NCI-H460 (cell line): ENCODE data around the gene FBXO5. TPM values are rescaled to one million over a fixed set of nuclear protein-coding genes. Genes with fewer than 3 reads are reported as not detected.
A peak's percentile ranks its signal among the peaks of the same experiment; 100 is the strongest.
"Not testable (repeated sequence)": the region's sequence is repeated elsewhere in the genome, so short reads cannot be mapped to it uniquely, and the experiment has no call there.

Experiments used
- DNase-seq: peaks from one replicate; pipeline ENCODE4 v3.0.0-alpha.2; 2016; ENCODE audit warnings: low read depth; ENCODE audit errors: extremely low read depth
- polyA plus RNA-seq: library from polyadenylated mRNA; depleted of rRNA; stranded (reverse); fragments of >200 nt; gene quantifications from 2 replicates; pipeline ENCODE4 v1.2.3, GENCODE V29; 2014; cell fraction: nucleus; rRNA removed
- total RNA-seq: library from RNA; depleted of rRNA; stranded (reverse); fragments of >200 nt; shearing (Covaris generic); gene quantifications from 2 replicates; pipeline ENCODE4 v1.2.3, GENCODE V29; 2014; rRNA removed

Gene FBXO5
- total RNA-seq = 23.7 and 27.0 TPM in 2 replicates
- polyA plus RNA-seq = 22.8 and 34.9 TPM in 2 replicates

GRCh38 chr6:152982904-152983636 is at the start of gene FBXO5:
TSS of gene FBXO5 (minus strand) at chr6:152983041. CDS start at chr6:152982959, 82 bp downstream.
- peak; percentile 93 for DNase-seq

- no peak for DNase-seq
Observed at GRCh38 chr6:153032255-153032882, 49.5 kb upstream of the FBXO5 start.

- no peak for DNase-seq
Observed at GRCh38 chr6:153031335-153031955, 48.6 kb upstream of the FBXO5 start.

- DNase-seq = no peak
Observed at GRCh38 chr6:153028963-153029362, 46.1 kb upstream of the FBXO5 start.

- no peak for DNase-seq
Observed at GRCh38 chr6:153028286-153028685, 45.4 kb upstream of the FBXO5 start.

GRCh38 chr6:153027480-153027879 is 44.6 kb upstream of the FBXO5 start:
- DNase-seq = no peak

- DNase-seq = no peak
Observed at GRCh38 chr6:153024709-153025017, 41.8 kb upstream of the FBXO5 start.

- peak; percentile 54 for DNase-seq
Observed at GRCh38 chr6:153023977-153024708, 41.3 kb upstream of the FBXO5 start.

GRCh38 chr6:153018355-153018754 is 35.5 kb upstream of the FBXO5 start:
- DNase-seq = no peak

- DNase-seq = no peak
Observed at GRCh38 chr6:153016846-153017245, 34.0 kb upstream of the FBXO5 start.

GRCh38 chr6:153015094-153015640 is 32.3 kb upstream of the FBXO5 start:
- DNase-seq = no peak

GRCh38 chr6:153013438-153013837 is 30.6 kb upstream of the FBXO5 start:
- DNase-seq = no peak

GRCh38 chr6:153012856-153013255 is 30.0 kb upstream of the FBXO5 start:
- no peak for DNase-seq

GRCh38 chr6:153003366-153003690 is 20.5 kb upstream of the FBXO5 start:
- no peak for DNase-seq

- DNase-seq = peak; percentile 90
Observed at GRCh38 chr6:153002613-153003365, 19.9 kb upstream of the FBXO5 start, which contains the start of gene MTRF1L. TSS of gene MTRF1L (minus strand) at chr6:153002709. CDS start at chr6:153002685, 24 bp downstream.

GRCh38 chr6:153001767-153002612 is 19.1 kb upstream of the FBXO5 start:
- DNase-seq = no peak

- DNase-seq = not testable (repeated sequence)
Observed at GRCh38 chr6:153000790-153001189, 17.9 kb upstream of the FBXO5 start.

GRCh38 chr6:153000243-153000642 is 17.4 kb upstream of the FBXO5 start:
- no peak for DNase-seq

- not testable (repeated sequence) for DNase-seq
Observed at GRCh38 chr6:152999538-152999937, 16.7 kb upstream of the FBXO5 start.
